HuH-7 (cell line): Measurements from ENCODE around the gene DIP2A.

Experiments
- DNase-seq: peaks from one replicate; pipeline ENCODE4 v3.0.0; 2011; ENCODE audit warnings: low spot score

The DIP2A gene

GRCh38 chr21:46597896-46598343 lies 139.2 kb downstream of the DIP2A start:
- no peak for DNase-seq

GRCh38 chr21:46598581-46599572 lies 140.2 kb downstream of the DIP2A start:
- DNase-seq: no peak

- DNase-seq: no peak
These were observed 141.6 kb downstream of the DIP2A start for GRCh38 chr21:46600305-46600704.

- DNase-seq: no peak
These were observed 142.3 kb downstream of the DIP2A start for GRCh38 chr21:46600978-46601377.

GRCh38 chr21:46603228-46603627 lies 144.5 kb downstream of the DIP2A start:
- DNase-seq: no peak

GRCh38 chr21:46604329-46604974 lies 145.8 kb downstream of the DIP2A start:
- DNase-seq: no peak

GRCh38 chr21:46604975-46605766 lies 146.5 kb downstream of the DIP2A start, which contains the start of gene S100B:
S100B (minus strand) TSS chr21:46605082; CDS start chr21:46602415, 2,667 bp downstream.
- no peak for DNase-seq

GRCh38 chr21:46605767-46606426 lies 147.2 kb downstream of the DIP2A start:
- no peak for DNase-seq

- DNase-seq: no peak
These were observed 147.7 kb downstream of the DIP2A start for GRCh38 chr21:46606427-46606813.

- no peak for DNase-seq
These were observed 148.9 kb downstream of the DIP2A start for GRCh38 chr21:46607636-46608035.

GRCh38 chr21:46608672-46609111 lies 150.0 kb downstream of the DIP2A start:
- DNase-seq: no peak

- no peak for DNase-seq
These were observed 151.5 kb downstream of the DIP2A start for GRCh38 chr21:46610018-46610701.

GRCh38 chr21:46613391-46613790 lies 154.7 kb downstream of the DIP2A start:
- DNase-seq: no peak

- DNase-seq: no peak
These were observed 157.4 kb downstream of the DIP2A start for GRCh38 chr21:46616050-46616449.

- no peak for DNase-seq
These were observed 158.0 kb downstream of the DIP2A start for GRCh38 chr21:46616656-46617055.

GRCh38 chr21:46617267-46618051 lies 158.8 kb downstream of the DIP2A start:
- no peak for DNase-seq

GRCh38 chr21:46618738-46619379 lies 160.2 kb downstream of the DIP2A start:
- DNase-seq: no peak
